Measurements from ENCODE around the gene DCTPP1. TPM values are rescaled to one million over a fixed set of nuclear protein-coding genes. Genes with fewer than 3 reads are reported as not detected.

Gene DCTPP1
- total and polyA plus RNA-seq, 9 of the 15 experiments (the other 6 are each of a cell fraction or from before 2014, with no cell fraction given) = 45.0 to 132 (median 80.6) TPM

DNA sequence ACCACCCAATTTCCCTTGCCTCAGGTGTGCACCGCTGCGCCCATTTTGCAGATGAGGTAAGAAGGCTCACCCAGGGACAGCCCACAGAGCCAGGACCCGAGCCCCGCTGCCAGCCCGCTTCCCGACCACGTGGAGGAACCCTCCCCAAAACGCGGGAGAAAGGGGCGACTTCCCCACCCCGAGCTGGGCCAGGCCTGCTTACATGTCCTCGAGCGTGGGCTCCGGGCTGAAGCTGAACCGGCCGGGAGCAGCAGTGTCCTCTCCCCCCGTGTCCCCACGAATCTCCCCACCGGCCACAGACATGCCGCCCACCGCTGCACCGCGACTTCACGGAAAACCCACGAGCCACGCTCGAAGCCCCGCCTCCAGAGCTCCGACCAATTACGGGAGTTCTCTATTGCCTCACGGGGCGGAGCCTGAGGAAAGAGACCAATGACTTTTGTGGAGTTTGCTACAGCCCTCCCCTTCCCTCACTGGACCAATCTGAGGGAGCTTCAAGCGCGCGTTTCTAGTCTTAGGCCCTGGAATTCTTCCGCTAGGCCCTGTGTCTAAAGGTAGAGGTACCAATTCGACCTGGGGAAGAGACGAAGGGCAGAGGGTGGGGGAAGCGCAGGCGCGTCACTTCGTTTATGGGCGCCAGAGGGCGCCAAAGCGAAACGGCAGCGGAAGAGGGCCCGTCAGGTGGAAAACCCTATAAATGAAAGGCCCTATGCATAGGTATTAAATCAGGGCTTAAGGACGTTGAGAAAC, at the start of gene DCTPP1 (continued):
- TF ChIP-seq, protein P1, sequence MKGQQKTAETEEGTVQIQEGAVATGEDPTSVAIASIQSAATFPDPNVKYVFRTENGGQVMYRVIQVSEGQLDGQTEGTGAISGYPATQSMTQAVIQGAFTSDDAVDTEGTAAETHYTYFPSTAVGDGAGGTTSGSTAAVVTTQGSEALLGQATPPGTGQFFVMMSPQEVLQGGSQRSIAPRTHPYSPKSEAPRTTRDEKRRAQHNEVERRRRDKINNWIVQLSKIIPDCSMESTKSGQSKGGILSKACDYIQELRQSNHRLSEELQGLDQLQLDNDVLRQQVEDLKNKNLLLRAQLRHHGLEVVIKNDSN (CRISPR knock-in tag; IDR thresholded peaks at IDR 0.05) = peak; percentile 62
- TF ChIP-seq NFE2 (IDR thresholded peaks at IDR 0.05; ENCODE audit: low read depth) (no peak), CREBBP (IDR thresholded peaks at IDR 0.05; ENCODE audit: low read depth, low read length) (no peak), NBN (IDR thresholded peaks at IDR 0.05; ENCODE audit: low read depth) (peak; percentile 64), MAFF (IDR thresholded peaks at IDR 0.05; ENCODE audit: low read length) (no peak), ZKSCAN1 (IDR thresholded peaks at IDR 0.05; ENCODE audit: low read depth, low read length) (peak; percentile 59; the same call in 1 of the 2 replicates), DNMT1 (IDR thresholded peaks at IDR 0.05) (no peak), CAMTA2 (CRISPR knock-in tag; conservative IDR thresholded peaks at IDR 0.05) (no peak), BMI1 (IDR thresholded peaks at IDR 0.05; ENCODE audit: low read length) (no peak), BRD4 (IDR thresholded peaks at IDR 0.05) (no peak), OTX1 (CRISPR knock-in tag; IDR thresholded peaks at IDR 0.05) (no peak), ZC3H4 (CRISPR knock-in tag; IDR thresholded peaks at IDR 0.05; ENCODE audit: borderline replicate concordance) (no peak)
- TF ChIP-seq, protein P2, sequence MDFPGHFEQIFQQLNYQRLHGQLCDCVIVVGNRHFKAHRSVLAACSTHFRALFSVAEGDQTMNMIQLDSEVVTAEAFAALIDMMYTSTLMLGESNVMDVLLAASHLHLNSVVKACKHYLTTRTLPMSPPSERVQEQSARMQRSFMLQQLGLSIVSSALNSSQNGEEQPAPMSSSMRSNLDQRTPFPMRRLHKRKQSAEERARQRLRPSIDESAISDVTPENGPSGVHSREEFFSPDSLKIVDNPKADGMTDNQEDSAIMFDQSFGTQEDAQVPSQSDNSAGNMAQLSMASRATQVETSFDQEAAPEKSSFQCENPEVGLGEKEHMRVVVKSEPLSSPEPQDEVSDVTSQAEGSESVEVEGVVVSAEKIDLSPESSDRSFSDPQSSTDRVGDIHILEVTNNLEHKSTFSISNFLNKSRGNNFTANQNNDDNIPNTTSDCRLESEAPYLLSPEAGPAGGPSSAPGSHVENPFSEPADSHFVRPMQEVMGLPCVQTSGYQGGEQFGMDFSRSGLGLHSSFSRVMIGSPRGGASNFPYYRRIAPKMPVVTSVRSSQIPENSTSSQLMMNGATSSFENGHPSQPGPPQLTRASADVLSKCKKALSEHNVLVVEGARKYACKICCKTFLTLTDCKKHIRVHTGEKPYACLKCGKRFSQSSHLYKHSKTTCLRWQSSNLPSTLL (IDR thresholded peaks at IDR 0.05) = no peak
- TF ChIP-seq, protein P3, sequence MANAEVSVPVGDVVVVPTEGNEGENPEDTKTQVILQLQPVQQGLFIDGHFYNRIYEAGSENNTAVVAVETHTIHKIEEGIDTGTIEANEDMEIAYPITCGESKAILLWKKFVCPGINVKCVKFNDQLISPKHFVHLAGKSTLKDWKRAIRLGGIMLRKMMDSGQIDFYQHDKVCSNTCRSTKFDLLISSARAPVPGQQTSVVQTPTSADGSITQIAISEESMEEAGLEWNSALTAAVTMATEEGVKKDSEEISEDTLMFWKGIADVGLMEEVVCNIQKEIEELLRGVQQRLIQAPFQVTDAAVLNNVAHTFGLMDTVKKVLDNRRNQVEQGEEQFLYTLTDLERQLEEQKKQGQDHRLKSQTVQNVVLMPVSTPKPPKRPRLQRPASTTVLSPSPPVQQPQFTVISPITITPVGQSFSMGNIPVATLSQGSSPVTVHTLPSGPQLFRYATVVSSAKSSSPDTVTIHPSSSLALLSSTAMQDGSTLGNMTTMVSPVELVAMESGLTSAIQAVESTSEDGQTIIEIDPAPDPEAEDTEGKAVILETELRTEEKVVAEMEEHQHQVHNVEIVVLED (CRISPR knock-in tag; IDR thresholded peaks at IDR 0.05) = no peak
- TF ChIP-seq, protein P4, sequence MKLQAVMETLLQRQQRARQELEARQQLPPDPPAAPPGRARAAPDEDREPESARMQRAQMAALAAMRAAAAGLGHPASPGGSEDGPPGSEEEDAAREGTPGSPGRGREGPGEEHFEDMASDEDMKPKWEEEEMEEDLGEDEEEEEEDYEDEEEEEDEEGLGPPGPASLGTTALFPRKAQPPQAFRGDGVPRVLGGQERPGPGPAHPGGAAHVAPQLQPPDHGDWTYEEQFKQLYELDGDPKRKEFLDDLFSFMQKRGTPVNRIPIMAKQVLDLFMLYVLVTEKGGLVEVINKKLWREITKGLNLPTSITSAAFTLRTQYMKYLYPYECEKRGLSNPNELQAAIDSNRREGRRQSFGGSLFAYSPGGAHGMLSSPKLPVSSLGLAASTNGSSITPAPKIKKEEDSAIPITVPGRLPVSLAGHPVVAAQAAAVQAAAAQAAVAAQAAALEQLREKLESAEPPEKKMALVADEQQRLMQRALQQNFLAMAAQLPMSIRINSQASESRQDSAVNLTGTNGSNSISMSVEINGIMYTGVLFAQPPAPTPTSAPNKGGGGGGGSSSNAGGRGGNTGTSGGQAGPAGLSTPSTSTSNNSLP (IDR thresholded peaks at IDR 0.05; ENCODE audit: borderline replicate concordance, low read depth, low read length) = peak; percentile 32; the same call in 1 of the 2 replicates
- TF ChIP-seq, protein P5, sequence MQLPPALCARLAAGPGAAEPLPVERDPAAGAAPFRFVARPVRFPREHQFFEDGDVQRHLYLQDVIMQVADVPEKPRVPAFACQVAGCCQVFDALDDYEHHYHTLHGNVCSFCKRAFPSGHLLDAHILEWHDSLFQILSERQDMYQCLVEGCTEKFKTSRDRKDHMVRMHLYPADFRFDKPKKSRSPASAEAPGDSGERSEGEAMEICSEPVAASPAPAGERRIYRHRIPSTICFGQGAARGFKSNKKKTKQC (CRISPR knock-in tag; IDR thresholded peaks at IDR 0.05) = no peak
- TF ChIP-seq, protein P6, sequence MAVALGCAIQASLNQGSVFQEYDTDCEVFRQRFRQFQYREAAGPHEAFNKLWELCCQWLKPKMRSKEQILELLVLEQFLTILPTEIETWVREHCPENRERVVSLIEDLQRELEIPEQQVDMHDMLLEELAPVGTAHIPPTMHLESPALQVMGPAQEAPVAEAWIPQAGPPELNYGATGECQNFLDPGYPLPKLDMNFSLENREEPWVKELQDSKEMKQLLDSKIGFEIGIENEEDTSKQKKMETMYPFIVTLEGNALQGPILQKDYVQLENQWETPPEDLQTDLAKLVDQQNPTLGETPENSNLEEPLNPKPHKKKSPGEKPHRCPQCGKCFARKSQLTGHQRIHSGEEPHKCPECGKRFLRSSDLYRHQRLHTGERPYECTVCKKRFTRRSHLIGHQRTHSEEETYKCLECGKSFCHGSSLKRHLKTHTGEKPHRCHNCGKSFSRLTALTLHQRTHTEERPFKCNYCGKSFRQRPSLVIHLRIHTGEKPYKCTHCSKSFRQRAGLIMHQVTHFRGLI (CRISPR knock-in tag; IDR thresholded peaks at IDR 0.05) = no peak
- TF ChIP-seq, protein P7, sequence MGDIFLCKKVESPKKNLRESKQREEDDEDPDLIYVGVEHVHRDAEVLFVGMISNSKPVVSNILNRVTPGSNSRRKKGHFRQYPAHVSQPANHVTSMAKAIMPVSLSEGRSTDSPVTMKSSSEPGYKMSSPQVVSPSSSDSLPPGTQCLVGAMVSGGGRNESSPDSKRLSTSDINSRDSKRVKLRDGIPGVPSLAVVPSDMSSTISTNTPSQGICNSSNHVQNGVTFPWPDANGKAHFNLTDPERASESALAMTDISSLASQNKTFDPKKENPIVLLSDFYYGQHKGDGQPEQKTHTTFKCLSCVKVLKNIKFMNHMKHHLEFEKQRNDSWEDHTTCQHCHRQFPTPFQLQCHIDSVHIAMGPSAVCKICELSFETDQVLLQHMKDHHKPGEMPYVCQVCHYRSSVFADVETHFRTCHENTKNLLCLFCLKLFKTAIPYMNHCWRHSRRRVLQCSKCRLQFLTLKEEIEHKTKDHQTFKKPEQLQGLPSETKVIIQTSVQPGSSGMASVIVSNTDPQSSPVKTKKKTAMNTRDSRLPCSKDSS (IDR thresholded peaks at IDR 0.05; ENCODE audit: low read depth, partially characterized antibody) = no peak

Data from K562 (cell line).